ENCODE results near the gene ZNF275. TPM values are rescaled to one million over a fixed set of nuclear protein-coding genes. Genes with fewer than 3 reads are reported as not detected.

Gene ZNF275
- total and polyA plus RNA-seq, 10 of the 15 experiments (the other 5 are each of a cell fraction or from before 2014, with no cell fraction given): 1.3 to 17.4 (median 6.2) TPM

GRCh38 chrX:153339662-153340061, 5.7 kb downstream of the ZNF275 start:
- Histone ChIP-seq H4K20me1 (ENCODE audit: control insufficient read depth, insufficient read depth) (no peaks in the 10 kb centered on the region), H2AFZ (ENCODE audit: control insufficient read depth, low read depth, low read length) (no peak overlapping the region), H3K27ac (ENCODE audit: control insufficient read depth, insufficient read depth) (no peak overlapping the region), H3K9me3 (replicated peaks; ENCODE audit: control insufficient read depth, insufficient read depth, low read length) (no peaks in the 10 kb centered on the region; the same call in 2 of the 3 replicates), H3K36me3 (ENCODE audit: control insufficient read depth in 2 of 2, insufficient read depth in 2 of 2, low read length in 1 of 2) (peaks cover 0 to 5% of the 10 kb centered on the region in 2 experiments; a peak in 1 of 4 replicates), H3K27me3 (replicated peaks in 1 of 2; ENCODE audit: control insufficient read depth in 2 of 2, insufficient read depth in 2 of 2, low read length in 1 of 2) (no peaks in the 10 kb centered on the region), H3K79me2 (ENCODE audit: control insufficient read depth, insufficient read depth, low read length) (peaks cover 33% of the 10 kb centered on the region), H3K4me1 (ENCODE audit: control insufficient read depth, insufficient read depth, low read length) (peaks cover 6% of the 10 kb centered on the region; the same call in 1 of the 2 replicates), H3K4me2 (ENCODE audit: control insufficient read depth, insufficient read depth) (no peak overlapping the region), H3K4me3 (no peak overlapping the region), H3K9ac (ENCODE audit: control insufficient read depth, insufficient read depth, low read length) (no peak overlapping the region)
- DNase-seq (ENCODE audit: low read depth, low spot score) (no peak), FAIRE-seq (no peak), ATAC-seq (no peak)
- ChIA-PET RAD21 (ENCODE audit: unreplicated experiment) (no interaction called here), POLR2A (no interaction called here), SMC1A (ENCODE audit: uncharacterized antibody, unreplicated experiment) (no interaction called here), CTCF (interaction anchor here (1.0 kb wide), 1 partner anchor 94 kb away, joined by 3 read pairs; no protein-coding TSS in a partner anchor)
- intact Hi-C loops (cut with micrococcal nuclease; ENCODE audit: unreplicated experiment) (no loop called here), in situ Hi-C loops (cut with MboI) (no loop called here)
- no peak for TF ChIP-seq SREBF1 (IDR thresholded peaks at IDR 0.05; ENCODE audit: low read length)
- TF ChIP-seq MEF2A (IDR thresholded peaks at IDR 0.05; ENCODE audit: insufficient read depth, low read depth, low read length): no peak
- no peak for TF ChIP-seq BHLHE40 (IDR thresholded peaks at IDR 0.05; ENCODE audit: borderline replicate concordance in 1 of 2, low read depth in 2 of 2, low read length in 1 of 2)
- TF ChIP-seq RELB (IDR thresholded peaks at IDR 0.05; ENCODE audit: low read depth): no peak
- no peak for TF ChIP-seq RFX5 (IDR thresholded peaks at IDR 0.05; ENCODE audit: low read depth, low read length)
- no peak for TF ChIP-seq RB1 (IDR thresholded peaks at IDR 0.05; ENCODE audit: borderline replicate concordance)
- no peak for TF ChIP-seq PRDM15 (CRISPR knock-in tag; IDR thresholded peaks at IDR 0.05)
- no peak for TF ChIP-seq ZNF24 (IDR thresholded peaks at IDR 0.05)
- no peak for TF ChIP-seq FOS (IDR thresholded peaks at IDR 0.05; ENCODE audit: borderline replicate concordance, extremely low read depth, insufficient read length)
- TF ChIP-seq ESRRA (IDR thresholded peaks at IDR 0.05; ENCODE audit: low read length): no peak
- no peak for TF ChIP-seq YBX1 (IDR thresholded peaks at IDR 0.05)
- TF ChIP-seq SP1 (IDR thresholded peaks at IDR 0.05; ENCODE audit: low read depth, low read length): no peak
- no peak for TF ChIP-seq NFYA (IDR thresholded peaks at IDR 0.05; ENCODE audit: borderline replicate concordance, low read depth, low read length)
- TF ChIP-seq MYB (IDR thresholded peaks at IDR 0.05; ENCODE audit: borderline replicate concordance, low read depth, low read length): no peak
- TF ChIP-seq CREM (IDR thresholded peaks at IDR 0.05; ENCODE audit: low read depth): no peak
- TF ChIP-seq MAX (IDR thresholded peaks at IDR 0.05; ENCODE audit: low read depth, low read length): no peak
- no peak for TF ChIP-seq BCL11A (IDR thresholded peaks at IDR 0.05; ENCODE audit: low read depth, low read length)
- no peak for TF ChIP-seq BCL3 (IDR thresholded peaks at IDR 0.05; ENCODE audit: borderline replicate concordance, insufficient read depth, low read depth, low read length, poor library complexity, severe bottlenecking)
- no peak for TF ChIP-seq IKZF2 (IDR thresholded peaks at IDR 0.05)
- TF ChIP-seq BACH1 (IDR thresholded peaks at IDR 0.05; ENCODE audit: borderline replicate concordance): no peak
- BruUV-seq (replicated peaks): no TSS peak
- 74% methylated on average over 4 of the region's 4 CpGs for WGBS (ENCODE audit: insufficient coverage, insufficient replicate concordance, low lambda C conversion rate, missing lambda C conversion rate)
